IMR-90 (cell line): Measurements from ENCODE around the gene DVL2. TPM values are rescaled to one million over a fixed set of nuclear protein-coding genes. Genes with fewer than 3 reads are reported as not detected.
"Not testable (repeated sequence)": the region's sequence is repeated elsewhere in the genome, so short reads cannot be mapped to it uniquely, and the experiment has no call there.

Source experiments
- ATAC-seq: fragments of 200-7000 bp; cut with Tn5 transposase; 2 replicates; pipeline ENCODE4 v1.9.1; 2020; ENCODE audit warnings: low read depth, mild to moderate bottlenecking, moderate library complexity
- BruUV-seq: library from RNA; stranded (reverse); fragments of 400-500 nt; replicated peaks from 2 replicates; lab custom pipeline; 2021; lab: Mats Ljungman, UMichigan
- CTCF ChIA-PET: fragments of 300-600 bp; formaldehyde crosslinking; extraction: SDS; loops from one replicate; lab custom pipeline; 2021; ENCODE audit warnings: antibody characterized with exemption; lab: Yijun Ruan, JAX
- POLR2A ChIA-PET: fragments of 300-600 bp; sonication (Branson Sonifier 250); formaldehyde crosslinking; loops from one replicate; lab custom pipeline; 2022; ENCODE audit warnings: antibody characterized with exemption; ENCODE audit not compliant: unreplicated experiment; lab: Charles Lee
- DNase-seq: peaks from one replicate; pipeline ENCODE4 v3.0.0; 2013
- H2AFZ ChIP-seq: replicated peaks from 2 replicates; pipeline ENCODE3; 2013; ENCODE audit warnings: low read length, mild to moderate bottlenecking; ENCODE audit not compliant: poor library complexity
- H2AK5ac ChIP-seq: 2 replicates; pipeline ENCODE4 v1.6.1; 2013; ENCODE audit warnings: low read depth, low read length, inconsistent platforms
- H2AK9ac ChIP-seq: replicated peaks from 2 replicates; pipeline ENCODE3; 2013; ENCODE audit warnings: mild to moderate bottlenecking, low read depth, low read length, moderate library complexity; ENCODE audit not compliant: poor library complexity
- H2BK120ac ChIP-seq: 2 replicates; pipeline ENCODE4 v1.6.1; 2013; ENCODE audit warnings: low read depth, low read length, inconsistent platforms
- H2BK15ac ChIP-seq: 3 replicates; pipeline ENCODE4 v1.6.1; 2013; ENCODE audit warnings: low read depth, low read length, inconsistent platforms
- H2BK20ac ChIP-seq: 2 replicates; pipeline ENCODE4 v1.6.1; 2013; ENCODE audit warnings: low read depth, mild to moderate bottlenecking, inconsistent platforms, low read length, moderate library complexity
- H2BK5ac ChIP-seq: 2 replicates; pipeline ENCODE4 v1.6.1; 2013; ENCODE audit warnings: mild to moderate bottlenecking, low read depth, low read length, inconsistent platforms; ENCODE audit not compliant: poor library complexity, severe bottlenecking
- H3K14ac ChIP-seq: replicated peaks from 2 replicates; pipeline ENCODE4 v1.6.1; 2013; ENCODE audit warnings: low read depth, low read length, inconsistent platforms
- H3K18ac ChIP-seq: 2 replicates; pipeline ENCODE4 v1.6.1; 2013; ENCODE audit warnings: low read depth, low read length, control low read depth
- H3K23ac ChIP-seq: 2 replicates; pipeline ENCODE4 v1.6.1; 2013; ENCODE audit warnings: low read depth, low read length, inconsistent platforms
- H3K27ac ChIP-seq: 2 replicates; pipeline ENCODE4 v1.5.1; 2013; ENCODE audit warnings: mild to moderate bottlenecking, control low read depth, low read length; ENCODE audit not compliant: insufficient read depth
- H3K27me3 ChIP-seq: 2 replicates; pipeline ENCODE4 v1.6.1; 2013; ENCODE audit warnings: low read length; ENCODE audit not compliant: control insufficient read depth, insufficient read depth
- H3K36me3 ChIP-seq: 2 replicates; pipeline ENCODE4 v1.6.1; 2013; ENCODE audit warnings: low read length, mixed read lengths; ENCODE audit not compliant: control insufficient read depth, insufficient read depth
- H3K4ac ChIP-seq: 2 replicates; pipeline ENCODE4 v1.6.1; 2013; ENCODE audit warnings: low read depth, low read length, inconsistent platforms
- H3K4me1 ChIP-seq: 2 replicates; pipeline ENCODE4 v1.6.1; 2013; ENCODE audit warnings: low read length, mixed read lengths; ENCODE audit not compliant: control insufficient read depth, insufficient read depth
- H3K4me2 ChIP-seq: 2 replicates; pipeline ENCODE4 v1.6.1; 2013; ENCODE audit warnings: low read depth, mild to moderate bottlenecking, control low read depth, low read length, moderate library complexity
- H3K4me3 ChIP-seq: 2 replicates; pipeline ENCODE4 v1.5.1; 2013; ENCODE audit warnings: low read depth, mild to moderate bottlenecking, control low read depth, low read length, moderate library complexity; ENCODE audit not compliant: insufficient read depth
- H3K56ac ChIP-seq: 2 replicates; pipeline ENCODE4 v1.6.1; 2013; ENCODE audit warnings: low read length, inconsistent platforms; ENCODE audit not compliant: insufficient read depth; ENCODE audit errors: extremely low read depth
- H3K79me1 ChIP-seq, 2 experiments: 2 replicates each; pipeline ENCODE4 v1.6.1; 2013; ENCODE audit warnings: low read length in 2 of 2, inconsistent platforms in 1 of 2, low read depth in 1 of 2
- H3K9ac ChIP-seq: 2 replicates; pipeline ENCODE4 v1.6.1; 2013; ENCODE audit warnings: low read depth, low read length, control low read depth
- H3K9me1 ChIP-seq: 2 replicates; pipeline ENCODE4 v1.6.1; 2013; ENCODE audit warnings: low read length, inconsistent platforms; ENCODE audit not compliant: insufficient read depth
- H3K9me3 ChIP-seq: 2 replicates; pipeline ENCODE4 v1.6.1; 2013; ENCODE audit warnings: low read length; ENCODE audit not compliant: control insufficient read depth, insufficient read depth
- H4K20me1 ChIP-seq: 2 replicates; pipeline ENCODE4 v1.6.1; 2013; ENCODE audit warnings: low read length, inconsistent platforms; ENCODE audit not compliant: insufficient read depth
- H4K5ac ChIP-seq: 2 replicates; pipeline ENCODE4 v1.6.1; 2013; ENCODE audit warnings: mild to moderate bottlenecking, low read depth, low read length, control low read depth
- H4K8ac ChIP-seq, 2 experiments: 2 replicates each; pipeline ENCODE4 v1.6.1; 2013; ENCODE audit warnings: low read depth in 2 of 2, low read length in 2 of 2, control low read depth in 1 of 2, inconsistent platforms in 1 of 2
- H4K91ac ChIP-seq: 2 replicates; pipeline ENCODE4 v1.6.1; 2013; ENCODE audit warnings: low read depth, low read length, inconsistent platforms; ENCODE audit not compliant: insufficient read depth
- WGBS, 2 experiments: methylation state at CpG; one replicate each; pipeline versions ENCODE4 v1.1.5 to v1.1.7; 2013; ENCODE audit warnings: missing lambda C conversion rate in 2 of 2; ENCODE audit not compliant: insufficient read length in 1 of 2; ENCODE audit errors: extremely low coverage in 2 of 2; 5-methylcytosine and 5-hydroxymethylcytosine counted together
- dilution Hi-C: fragments of 300-500 bp; cut with HindIII; formaldehyde crosslinking; loops from one replicate; pipeline ENCODE4 v1.14.3; 2018; ENCODE audit warnings: low sequenced_read_pairs; ENCODE audit not compliant: unreplicated experiment
- in situ Hi-C: fragments of 300-500 bp; cut with MboI; formaldehyde crosslinking; loops from 3 replicates; pipeline ENCODE4 v1.14.3; 2019; ENCODE audit warnings: low sequenced_read_pairs, inconsistent platforms, mixed read lengths
- intact Hi-C: fragments of 100-400 bp; cut with micrococcal nuclease; formaldehyde crosslinking; loops from 2 replicates; pipeline ENCODE4 v1.10.0; 2022
- polyA plus RNA-seq, 3 experiments: library from polyadenylated mRNA; depleted of rRNA; stranded (reverse); fragments of >200 nt; gene quantifications; 2 replicates each; pipeline ENCODE4 v1.2.3, GENCODE V29; 2012; ENCODE audit warnings: low replicate concordance in 1 of 3
- total RNA-seq: library from RNA; depleted of rRNA; stranded (reverse); fragments of >200 nt; gene quantifications from 2 replicates; pipeline ENCODE4 v1.2.3, GENCODE V29; 2012

The DVL2 gene
- total and polyA plus RNA-seq, 2 of the 4 experiments (the other 2 are of a cell fraction) = 11.8 to 21.3 TPM

- BruUV-seq, H3K27me3 ChIP-seq, intact Hi-C loops, H3K4me2 ChIP-seq, H2BK5ac ChIP-seq, CTCF ChIA-PET, H3K4me3 ChIP-seq, H3K9ac ChIP-seq, H3K27ac ChIP-seq, ATAC-seq, H3K18ac ChIP-seq, H3K4me1 ChIP-seq, H4K8ac ChIP-seq, H3K14ac ChIP-seq, H2AFZ ChIP-seq, H2AK9ac ChIP-seq, H3K4ac ChIP-seq, dilution Hi-C loops, H2BK20ac ChIP-seq, H3K9me1 ChIP-seq, H4K5ac ChIP-seq, H3K56ac ChIP-seq, DNase-seq, H2AK5ac ChIP-seq, POLR2A ChIA-PET, H4K91ac ChIP-seq, H2BK15ac ChIP-seq, H2BK120ac ChIP-seq, H3K9me3 ChIP-seq, H3K23ac ChIP-seq: not testable (repeated sequence)
- peaks cover 28% of the 10 kb centered on the region for H3K36me3 ChIP-seq
- no CpG with 5 or more reads among the region's 10 CpGs for WGBS, 2 experiments
- peaks cover 13 to 52% of the 10 kb centered on the region in 2 experiments for H3K79me1 ChIP-seq
- in situ Hi-C loops = loop anchor here (25.0 kb wide), 1 partner anchor 918 kb away; the partner anchor contains the start of genes PER1 and VAMP2
- peaks cover 10% of the 10 kb centered on the region; the same call in 1 of the 2 replicates for H4K20me1 ChIP-seq
These were observed 9.5 kb upstream of the DVL2 start for GRCh38 chr17:7243838-7244237.
